GM21825 (cell line): ENCODE data around the gene TRPM8.
A peak's percentile ranks its signal among the peaks of the same experiment; 100 is the strongest.

Experiments used
- ATAC-seq: cut with Tn5 transposase; IDR thresholded peaks from one replicate; pipeline ENCODE4 v1.9.1; 2021; ENCODE audit warnings: mild to moderate bottlenecking, moderate library complexity; ENCODE audit not compliant: unreplicated experiment

Gene TRPM8

GRCh38 chr2:233997707-233998106, 80.5 kb downstream of the TRPM8 start:
- ATAC-seq = no peak

GRCh38 chr2:233999182-233999581, 82.0 kb downstream of the TRPM8 start:
- ATAC-seq = no peak

GRCh38 chr2:234001380-234002160, 84.4 kb downstream of the TRPM8 start:
- ATAC-seq = no peak

GRCh38 chr2:234002281-234002680, 85.1 kb downstream of the TRPM8 start:
- ATAC-seq = no peak

- no peak for ATAC-seq
These were observed 86.9 kb downstream of the TRPM8 start for GRCh38 chr2:234003972-234004617.

- ATAC-seq = no peak
These were observed 88.0 kb downstream of the TRPM8 start for GRCh38 chr2:234005126-234005525.

GRCh38 chr2:234006501-234006900, 89.3 kb downstream of the TRPM8 start:
- no peak for ATAC-seq

- ATAC-seq = no peak
These were observed 97.3 kb downstream of the TRPM8 start for GRCh38 chr2:234014427-234014826.

GRCh38 chr2:234015861-234016260, 98.7 kb downstream of the TRPM8 start:
- no peak for ATAC-seq

- ATAC-seq = no peak
These were observed 102.7 kb downstream of the TRPM8 start for GRCh38 chr2:234019896-234020295.

- ATAC-seq = no peak
These were observed 103.2 kb downstream of the TRPM8 start for GRCh38 chr2:234020332-234020731.

GRCh38 chr2:234022424-234022823, 105.3 kb downstream of the TRPM8 start:
- no peak for ATAC-seq

GRCh38 chr2:234024304-234024703, 107.1 kb downstream of the TRPM8 start:
- no peak for ATAC-seq

GRCh38 chr2:234025466-234025865, 108.3 kb downstream of the TRPM8 start:
- ATAC-seq = peak; percentile 57

- no peak for ATAC-seq
These were observed 108.8 kb downstream of the TRPM8 start for GRCh38 chr2:234025891-234026401.

- no peak for ATAC-seq
These were observed 109.6 kb downstream of the TRPM8 start for GRCh38 chr2:234026693-234027254.

- no peak for ATAC-seq
These were observed 110.5 kb downstream of the TRPM8 start for GRCh38 chr2:234027641-234028040.

- no peak for ATAC-seq
These were observed 112.1 kb downstream of the TRPM8 start for GRCh38 chr2:234029150-234029733.

- no peak for ATAC-seq
These were observed 114.0 kb downstream of the TRPM8 start for GRCh38 chr2:234031207-234031606.

- no peak for ATAC-seq
These were observed 115.2 kb downstream of the TRPM8 start for GRCh38 chr2:234032279-234032856.

GRCh38 chr2:234033174-234033573, 116.0 kb downstream of the TRPM8 start:
- no peak for ATAC-seq
